HepG2 (cell line): ENCODE measurements around the gene MRPL18. TPM values are rescaled to one million over a fixed set of nuclear protein-coding genes. Genes with fewer than 3 reads are reported as not detected.

Experiments
- FOXM1 ChIP-seq: sonication (generic); formaldehyde crosslinking; IDR thresholded peaks from 2 replicates; pipeline ENCODE4 v1.5.0; 2020; ENCODE audit warnings: missing genetic modification reagents
- IKZF4 ChIP-seq: sonication (generic); formaldehyde crosslinking; IDR thresholded peaks from 2 replicates; pipeline ENCODE4 v1.5.1; 2020; ENCODE audit warnings: borderline replicate concordance, mild to moderate bottlenecking, low read depth, missing genetic modification reagents; ENCODE audit errors: not compliant biosample characterization
- JUNB ChIP-seq: sonication (generic); formaldehyde crosslinking; IDR thresholded peaks from 2 replicates; pipeline ENCODE4 v1.8.0; 2022; ENCODE audit warnings: missing genetic modification reagents, mild to moderate bottlenecking, borderline replicate concordance
- KDM1A ChIP-seq: IDR thresholded peaks from 2 replicates; pipeline ENCODE4 v1.6.1; 2016; ENCODE audit warnings: missing compliant biosample characterization
- MED8 ChIP-seq: sonication (generic); formaldehyde crosslinking; IDR thresholded peaks from 2 replicates; pipeline ENCODE4 v1.8.1; 2023; ENCODE audit warnings: mild to moderate bottlenecking, missing genetic modification reagents; ENCODE audit not compliant: insufficient replicate concordance
- TOPORS ChIP-seq: sonication (generic); formaldehyde crosslinking; IDR thresholded peaks from 2 replicates; pipeline ENCODE4 v1.8.0; 2023; ENCODE audit warnings: mild to moderate bottlenecking, missing genetic modification reagents
- YEATS2 ChIP-seq: sonication (generic); formaldehyde crosslinking; IDR thresholded peaks from 2 replicates; pipeline ENCODE4 v1.4.0; 2020; ENCODE audit warnings: missing genetic modification reagents, borderline replicate concordance
- ZKSCAN5 ChIP-seq: sonication (generic); formaldehyde crosslinking; IDR thresholded peaks from 2 replicates; pipeline ENCODE4 v1.5.1; 2020; ENCODE audit warnings: mild to moderate bottlenecking, missing genetic modification reagents
- ZKSCAN8 ChIP-seq: IDR thresholded peaks from 2 replicates; pipeline ENCODE4 v1.6.1; 2016; ENCODE audit warnings: borderline replicate concordance, missing genetic modification reagents, missing compliant biosample characterization
- ZNF562 ChIP-seq: sonication (generic); formaldehyde crosslinking; IDR thresholded peaks from 2 replicates; pipeline ENCODE4 v1.8.0; 2022; ENCODE audit warnings: missing genetic modification reagents, borderline replicate concordance
- ZNF75D ChIP-seq: sonication (generic); formaldehyde crosslinking; IDR thresholded peaks from 2 replicates; pipeline ENCODE4 v1.8.1; 2023; ENCODE audit warnings: missing genetic modification reagents, mild to moderate bottlenecking, borderline replicate concordance
- polyA plus RNA-seq, 8 experiments: library from polyadenylated mRNA; depleted of rRNA in 3 of 8; stranded (reverse) in 7 of 8; unstranded in 1 of 8; fragments of >200 nt; fragmentation: Illumina TruSeq in 4 of 8; extraction: Trizol in 4 of 8; gene quantifications; 2 replicates each; pipeline versions ENCODE4 v1.2.1 to v1.2.3, GENCODE V29; 2011 to 2016; ENCODE audit warnings: low read depth in 4 of 8, missing spikeins in 1 of 8, mixed read lengths in 1 of 8; ENCODE audit not compliant: insufficient read depth in 1 of 8
- total RNA-seq, 5 experiments: library from RNA; depleted of rRNA; stranded (reverse); fragments of >200 nt; fragmentation: Illumina TruSeq; extraction: Trizol; gene quantifications; 2 replicates each; pipeline ENCODE4 v1.2.3, GENCODE V29; 2016; ENCODE audit warnings: low read depth in 1 of 5
- TF ChIP-seq, protein P1 (sequence below): IDR thresholded peaks from 2 replicates; pipeline ENCODE4 v1.6.1; 2012; ENCODE audit warnings: low read depth, low read length, improper control_type of control experiment
- TF ChIP-seq, protein P2 (sequence below): sonication (generic); formaldehyde crosslinking; IDR thresholded peaks from 2 replicates; pipeline ENCODE4 v1.8.1; 2023; ENCODE audit warnings: mild to moderate bottlenecking, missing genetic modification reagents
- TF ChIP-seq, protein P3 (sequence below): sonication (generic); formaldehyde crosslinking; IDR thresholded peaks from 2 replicates; pipeline ENCODE4 v1.5.1; 2020; ENCODE audit warnings: missing genetic modification reagents, mild to moderate bottlenecking, borderline replicate concordance
- TF ChIP-seq, protein P4 (sequence below): sonication (generic); formaldehyde crosslinking; IDR thresholded peaks from 2 replicates; pipeline ENCODE4 v1.4.0; 2020; ENCODE audit warnings: mild to moderate bottlenecking, missing genetic modification reagents
- TF ChIP-seq, protein P5 (sequence below): sonication (generic); formaldehyde crosslinking; IDR thresholded peaks from 2 replicates; pipeline ENCODE4 v1.8.0; 2022; ENCODE audit warnings: mild to moderate bottlenecking, missing genetic modification reagents, moderate library complexity
- TF ChIP-seq, protein P6 (sequence below): sonication (generic); formaldehyde crosslinking; IDR thresholded peaks from 2 replicates; pipeline ENCODE4 v1.4.0; 2020; ENCODE audit warnings: mild to moderate bottlenecking, missing genetic modification reagents
- TF ChIP-seq, protein P7 (sequence below): sonication (generic); formaldehyde crosslinking; IDR thresholded peaks from 2 replicates; pipeline ENCODE4 v1.9.0; 2021; ENCODE audit warnings: missing genetic modification reagents, mild to moderate bottlenecking, borderline replicate concordance

MRPL18 gene
- total and polyA plus RNA-seq, 2 of the 13 experiments (the other 11 are each of a cell fraction or from before 2014, with no cell fraction given): 85.6 to 176 TPM

DNA sequence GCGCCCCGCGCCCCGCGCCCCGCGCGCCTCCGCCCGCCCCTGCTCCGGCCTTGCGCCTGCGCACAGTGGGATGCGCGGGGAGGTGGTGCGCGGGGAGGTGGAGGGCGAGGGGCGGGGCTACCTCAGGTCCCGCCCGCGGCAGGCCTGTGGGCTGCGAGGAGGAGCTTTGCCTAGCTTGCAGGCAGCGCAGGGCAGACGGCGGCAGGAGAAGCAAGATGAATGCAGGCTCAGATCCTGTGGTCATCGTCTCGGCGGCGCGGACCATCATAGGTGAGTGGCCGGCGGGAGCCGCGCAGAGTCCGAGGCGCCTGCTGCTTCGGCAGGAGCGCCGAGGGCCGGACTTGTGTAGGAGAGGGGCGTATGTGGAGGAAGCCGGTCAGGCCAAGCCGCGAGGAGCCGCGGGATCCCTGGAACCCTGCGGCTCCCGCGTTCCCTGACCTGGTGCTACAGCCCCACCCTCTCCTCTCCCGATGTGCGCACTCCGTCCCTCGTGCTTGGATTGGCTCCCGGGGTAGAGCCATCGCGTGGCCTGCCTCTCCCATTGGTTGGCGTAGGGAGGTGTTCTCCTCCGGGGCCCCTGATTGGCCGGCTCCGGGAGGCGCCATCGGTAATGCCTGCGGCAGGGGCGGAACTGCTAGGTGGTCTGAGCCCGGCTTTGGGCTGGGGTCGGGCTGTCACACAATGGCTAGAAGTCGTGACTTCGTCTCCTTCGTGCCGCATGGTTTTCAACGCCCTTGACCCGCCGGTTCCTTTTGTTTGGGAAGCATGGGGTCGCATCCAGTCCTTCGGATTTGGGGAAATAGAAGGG is 28.2 kb upstream of the MRPL18 start, which contains the start of gene ACAT2 (continued):
- TF ChIP-seq TOPORS (CRISPR knock-in tag): peak; percentile 97
- TF ChIP-seq, protein P1, sequence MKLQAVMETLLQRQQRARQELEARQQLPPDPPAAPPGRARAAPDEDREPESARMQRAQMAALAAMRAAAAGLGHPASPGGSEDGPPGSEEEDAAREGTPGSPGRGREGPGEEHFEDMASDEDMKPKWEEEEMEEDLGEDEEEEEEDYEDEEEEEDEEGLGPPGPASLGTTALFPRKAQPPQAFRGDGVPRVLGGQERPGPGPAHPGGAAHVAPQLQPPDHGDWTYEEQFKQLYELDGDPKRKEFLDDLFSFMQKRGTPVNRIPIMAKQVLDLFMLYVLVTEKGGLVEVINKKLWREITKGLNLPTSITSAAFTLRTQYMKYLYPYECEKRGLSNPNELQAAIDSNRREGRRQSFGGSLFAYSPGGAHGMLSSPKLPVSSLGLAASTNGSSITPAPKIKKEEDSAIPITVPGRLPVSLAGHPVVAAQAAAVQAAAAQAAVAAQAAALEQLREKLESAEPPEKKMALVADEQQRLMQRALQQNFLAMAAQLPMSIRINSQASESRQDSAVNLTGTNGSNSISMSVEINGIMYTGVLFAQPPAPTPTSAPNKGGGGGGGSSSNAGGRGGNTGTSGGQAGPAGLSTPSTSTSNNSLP: no peak
- no peak for TF ChIP-seq IKZF4 (CRISPR knock-in tag)
- no peak for TF ChIP-seq MED8 (CRISPR knock-in tag)
- TF ChIP-seq JUNB: no peak
- TF ChIP-seq ZKSCAN8: peak; percentile 71; the same call in 1 of the 2 replicates
- TF ChIP-seq, protein P2, sequence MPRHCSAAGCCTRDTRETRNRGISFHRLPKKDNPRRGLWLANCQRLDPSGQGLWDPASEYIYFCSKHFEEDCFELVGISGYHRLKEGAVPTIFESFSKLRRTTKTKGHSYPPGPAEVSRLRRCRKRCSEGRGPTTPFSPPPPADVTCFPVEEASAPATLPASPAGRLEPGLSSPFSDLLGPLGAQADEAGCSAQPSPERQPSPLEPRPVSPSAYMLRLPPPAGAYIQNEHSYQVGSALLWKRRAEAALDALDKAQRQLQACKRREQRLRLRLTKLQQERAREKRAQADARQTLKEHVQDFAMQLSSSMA: peak; percentile 94; the same call in 1 of the 2 replicates
- TF ChIP-seq FOXM1 (CRISPR knock-in tag): peak; percentile 63
- TF ChIP-seq ZNF562 (CRISPR knock-in tag): no peak
- TF ChIP-seq KDM1A: no peak
- TF ChIP-seq ZKSCAN5 (CRISPR knock-in tag): no peak; the same call in 1 of the 2 replicates
- peak; percentile 69 for TF ChIP-seq YEATS2
- TF ChIP-seq, protein P3, sequence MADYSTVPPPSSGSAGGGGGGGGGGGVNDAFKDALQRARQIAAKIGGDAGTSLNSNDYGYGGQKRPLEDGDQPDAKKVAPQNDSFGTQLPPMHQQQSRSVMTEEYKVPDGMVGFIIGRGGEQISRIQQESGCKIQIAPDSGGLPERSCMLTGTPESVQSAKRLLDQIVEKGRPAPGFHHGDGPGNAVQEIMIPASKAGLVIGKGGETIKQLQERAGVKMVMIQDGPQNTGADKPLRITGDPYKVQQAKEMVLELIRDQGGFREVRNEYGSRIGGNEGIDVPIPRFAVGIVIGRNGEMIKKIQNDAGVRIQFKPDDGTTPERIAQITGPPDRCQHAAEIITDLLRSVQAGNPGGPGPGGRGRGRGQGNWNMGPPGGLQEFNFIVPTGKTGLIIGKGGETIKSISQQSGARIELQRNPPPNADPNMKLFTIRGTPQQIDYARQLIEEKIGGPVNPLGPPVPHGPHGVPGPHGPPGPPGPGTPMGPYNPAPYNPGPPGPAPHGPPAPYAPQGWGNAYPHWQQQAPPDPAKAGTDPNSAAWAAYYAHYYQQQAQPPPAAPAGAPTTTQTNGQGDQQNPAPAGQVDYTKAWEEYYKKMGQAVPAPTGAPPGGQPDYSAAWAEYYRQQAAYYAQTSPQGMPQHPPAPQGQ (CRISPR knock-in tag): peak; percentile 87; the same call in 1 of the 2 replicates
- TF ChIP-seq, protein P4, sequence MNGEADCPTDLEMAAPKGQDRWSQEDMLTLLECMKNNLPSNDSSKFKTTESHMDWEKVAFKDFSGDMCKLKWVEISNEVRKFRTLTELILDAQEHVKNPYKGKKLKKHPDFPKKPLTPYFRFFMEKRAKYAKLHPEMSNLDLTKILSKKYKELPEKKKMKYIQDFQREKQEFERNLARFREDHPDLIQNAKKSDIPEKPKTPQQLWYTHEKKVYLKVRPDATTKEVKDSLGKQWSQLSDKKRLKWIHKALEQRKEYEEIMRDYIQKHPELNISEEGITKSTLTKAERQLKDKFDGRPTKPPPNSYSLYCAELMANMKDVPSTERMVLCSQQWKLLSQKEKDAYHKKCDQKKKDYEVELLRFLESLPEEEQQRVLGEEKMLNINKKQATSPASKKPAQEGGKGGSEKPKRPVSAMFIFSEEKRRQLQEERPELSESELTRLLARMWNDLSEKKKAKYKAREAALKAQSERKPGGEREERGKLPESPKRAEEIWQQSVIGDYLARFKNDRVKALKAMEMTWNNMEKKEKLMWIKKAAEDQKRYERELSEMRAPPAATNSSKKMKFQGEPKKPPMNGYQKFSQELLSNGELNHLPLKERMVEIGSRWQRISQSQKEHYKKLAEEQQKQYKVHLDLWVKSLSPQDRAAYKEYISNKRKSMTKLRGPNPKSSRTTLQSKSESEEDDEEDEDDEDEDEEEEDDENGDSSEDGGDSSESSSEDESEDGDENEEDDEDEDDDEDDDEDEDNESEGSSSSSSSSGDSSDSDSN: peak; percentile 75
- TF ChIP-seq ZNF75D: no peak
- TF ChIP-seq, protein P5, sequence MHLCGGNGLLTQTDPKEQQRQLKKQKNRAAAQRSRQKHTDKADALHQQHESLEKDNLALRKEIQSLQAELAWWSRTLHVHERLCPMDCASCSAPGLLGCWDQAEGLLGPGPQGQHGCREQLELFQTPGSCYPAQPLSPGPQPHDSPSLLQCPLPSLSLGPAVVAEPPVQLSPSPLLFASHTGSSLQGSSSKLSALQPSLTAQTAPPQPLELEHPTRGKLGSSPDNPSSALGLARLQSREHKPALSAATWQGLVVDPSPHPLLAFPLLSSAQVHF (CRISPR knock-in tag): 0 out of 2 replicates have a peak, but pooled peaks have one; percentile 19
- TF ChIP-seq, protein P6, sequence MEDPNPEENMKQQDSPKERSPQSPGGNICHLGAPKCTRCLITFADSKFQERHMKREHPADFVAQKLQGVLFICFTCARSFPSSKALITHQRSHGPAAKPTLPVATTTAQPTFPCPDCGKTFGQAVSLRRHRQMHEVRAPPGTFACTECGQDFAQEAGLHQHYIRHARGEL (CRISPR knock-in tag): peak; percentile 72; the same call in 1 of the 2 replicates
- TF ChIP-seq, protein P7, sequence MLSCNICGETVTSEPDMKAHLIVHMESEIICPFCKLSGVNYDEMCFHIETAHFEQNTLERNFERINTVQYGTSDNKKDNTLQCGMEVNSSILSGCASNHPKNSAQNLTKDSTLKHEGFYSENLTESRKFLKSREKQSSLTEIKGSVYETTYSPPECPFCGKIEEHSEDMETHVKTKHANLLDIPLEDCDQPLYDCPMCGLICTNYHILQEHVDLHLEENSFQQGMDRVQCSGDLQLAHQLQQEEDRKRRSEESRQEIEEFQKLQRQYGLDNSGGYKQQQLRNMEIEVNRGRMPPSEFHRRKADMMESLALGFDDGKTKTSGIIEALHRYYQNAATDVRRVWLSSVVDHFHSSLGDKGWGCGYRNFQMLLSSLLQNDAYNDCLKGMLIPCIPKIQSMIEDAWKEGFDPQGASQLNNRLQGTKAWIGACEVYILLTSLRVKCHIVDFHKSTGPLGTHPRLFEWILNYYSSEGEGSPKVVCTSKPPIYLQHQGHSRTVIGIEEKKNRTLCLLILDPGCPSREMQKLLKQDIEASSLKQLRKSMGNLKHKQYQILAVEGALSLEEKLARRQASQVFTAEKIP (CRISPR knock-in tag): no peak
